HCT116 (cell line): ENCODE data around the gene FGF19. TPM values are rescaled to one million over a fixed set of nuclear protein-coding genes. Genes with fewer than 3 reads are reported as not detected.

Experiments used
- ATAC-seq: fragments of 200-7000 bp; cut with Tn5 transposase; 2 replicates; pipeline ENCODE4 v1.9.1; 2020; ENCODE audit warnings: mild to moderate bottlenecking, moderate library complexity
- BruUV-seq: library from RNA; stranded (reverse); fragments of 400-500 nt; replicated peaks from 2 replicates; lab custom pipeline; 2021; lab: Mats Ljungman, UMichigan
- CTCF ChIA-PET: fragments of 300-600 bp; sonication (Branson Sonifier 250); formaldehyde crosslinking; loops from one replicate; lab custom pipeline; 2021; ENCODE audit warnings: antibody characterized with exemption; lab: Charles Lee
- POLR2A ChIA-PET: fragments of 300-600, 350-600 bp; sonication (Branson Sonifier 250); formaldehyde crosslinking; loops from one replicate; lab custom pipeline; 2021; ENCODE audit warnings: antibody characterized with exemption; lab: Charles Lee
- RAD21 ChIA-PET, 2 experiments: fragments of 300-600 bp; sonication (Branson Sonifier 250); formaldehyde crosslinking; loops; one replicate each; lab custom pipeline; 2023; ENCODE audit warnings: low total read pairs in 2 of 2; ENCODE audit not compliant: uncharacterized antibody in 2 of 2, unreplicated experiment in 2 of 2, low non-redundant PET in 1 of 2; lab: Charles Lee
- DNase-seq: peaks from one replicate; pipeline ENCODE4 v3.0.0-alpha.2; 2010; ENCODE audit warnings: low read depth, low spot score
- H2AFZ ChIP-seq: fragments of 200-600 bp; shearing (Covaris generic), sonication (generic); 2 replicates; pipeline ENCODE4 v1.6.1; 2017; ENCODE audit warnings: low read depth, mixed run types, mixed read lengths, antibody characterized with exemption, low read length; ENCODE audit not compliant: poor library complexity, severe bottlenecking
- H3K27ac ChIP-seq: 2 replicates; pipeline ENCODE4 v1.5.1; 2012; ENCODE audit warnings: low read depth, low read length
- H3K27me3 ChIP-seq: fragments of 200-600 bp; sonication (generic); 2 replicates; pipeline ENCODE4 v1.6.1; 2016; ENCODE audit warnings: mixed run types, low read length, mixed read lengths; ENCODE audit not compliant: insufficient read depth
- H3K36me3 ChIP-seq, 2 experiments: fragments of 200-500 bp in 1 of 2; fragments of 200-600 bp in 1 of 2; sonication (Bioruptor generic) in 1 of 2; sonication (generic) in 1 of 2; 2 replicates each; pipeline versions ENCODE4 v1.5.1 to v1.6.1; 2014 to 2016; ENCODE audit warnings: low read length in 2 of 2, inconsistent platforms in 1 of 2, mixed read lengths in 1 of 2, mixed run types in 1 of 2; ENCODE audit not compliant: insufficient read depth in 2 of 2, control insufficient read depth in 1 of 2
- H3K4me1 ChIP-seq, 2 experiments: fragments of 200-600 bp in 1 of 2; sonication (generic) in 1 of 2; 2 replicates each; pipeline versions ENCODE4 v1.5.1 to v1.6.1; 2012 to 2017; ENCODE audit warnings: low read length in 2 of 2, inconsistent platforms in 1 of 2, mild to moderate bottlenecking in 1 of 2, mixed read lengths in 1 of 2, mixed run types in 1 of 2, moderate library complexity in 1 of 2; ENCODE audit not compliant: insufficient read depth in 2 of 2, control insufficient read depth in 1 of 2
- H3K4me2 ChIP-seq: fragments of 200-600 bp; sonication (generic); 2 replicates; pipeline ENCODE4 v1.6.1; 2017; ENCODE audit warnings: mixed run types, low read length, mixed read lengths
- H3K4me3 ChIP-seq, 2 experiments: fragments of 200-600 bp in 1 of 2; sonication (generic) in 1 of 2; replicated peaks in 1 of 2; 2 replicates each; pipeline ENCODE4 v1.5.1; 2011 to 2016; ENCODE audit warnings: low read length in 2 of 2, control low read depth in 1 of 2, low read depth in 1 of 2, mild to moderate bottlenecking in 1 of 2, mixed read lengths in 1 of 2, mixed run types in 1 of 2
- H3K79me2 ChIP-seq: fragments of 200-600 bp; sonication (generic); 2 replicates; pipeline ENCODE4 v1.6.1; 2017; ENCODE audit warnings: mild to moderate bottlenecking, mixed run types, low read length, moderate library complexity, mixed read lengths; ENCODE audit not compliant: insufficient read depth
- H3K9ac ChIP-seq: fragments of 200-600 bp; sonication (generic); 2 replicates; pipeline ENCODE4 v1.6.1; 2016; ENCODE audit warnings: low read length, mixed read lengths
- H3K9me2 ChIP-seq: fragments of 200-600 bp; sonication (generic), shearing (Covaris generic); 2 replicates; pipeline ENCODE4 v1.6.1; 2017; ENCODE audit warnings: mixed run types, mild to moderate bottlenecking, moderate library complexity; ENCODE audit not compliant: insufficient read depth
- H3K9me3 ChIP-seq, 2 experiments: fragments of 200-500 bp in 1 of 2; fragments of 200-600 bp in 1 of 2; sonication (Bioruptor generic) in 1 of 2; sonication (generic) in 1 of 2; 2 replicates each; pipeline ENCODE4 v1.6.1; 2014 to 2017; ENCODE audit warnings: low read length in 2 of 2, mixed read lengths in 2 of 2, inconsistent platforms in 1 of 2, low read depth in 1 of 2, mild to moderate bottlenecking in 1 of 2, mixed run types in 1 of 2, moderate library complexity in 1 of 2; ENCODE audit not compliant: control insufficient read depth in 1 of 2, insufficient read depth in 1 of 2
- H4K20me1 ChIP-seq: fragments of 200-600 bp; sonication (generic), shearing (Covaris generic); 2 replicates; pipeline ENCODE4 v1.6.1; 2017; ENCODE audit warnings: mixed run types, mild to moderate bottlenecking, moderate library complexity; ENCODE audit not compliant: insufficient read depth
- CBX3 ChIP-seq: IDR thresholded peaks from 2 replicates; pipeline ENCODE4 v1.6.1; 2012; ENCODE audit warnings: low read depth
- EZH2 ChIP-seq: fragments of 200-600 bp; sonication (generic); IDR thresholded peaks from 2 replicates; pipeline ENCODE4 v1.6.1; 2017; ENCODE audit warnings: antibody characterized with exemption, mixed run types
- FOSL1 ChIP-seq: IDR thresholded peaks from 2 replicates; pipeline ENCODE4 v1.6.1; 2012; ENCODE audit warnings: low read depth
- intact Hi-C: fragments of 100-400 bp; cut with micrococcal nuclease; formaldehyde crosslinking; loops from 2 replicates; pipeline ENCODE4 v1.10.0; 2022
- total RNA-seq: library from RNA; stranded (reverse); gene quantifications from one replicate; pipeline ENCODE4 v1.2.1, GENCODE V29; 2021; ENCODE audit not compliant: unreplicated experiment

Gene FGF19
- total RNA-seq, 1 experiment from 2014 or later, result 37.5 TPM

- RAD21 ChIA-PET, result no interaction called here
- no peak for DNase-seq
- intact Hi-C loops, result no loop called here
- Histone ChIP-seq H3K27me3 (no peaks in the 10 kb centered on the region), H3K4me3 (no peak overlapping the region), H3K79me2 (no peaks in the 10 kb centered on the region), H4K20me1 (no peaks in the 10 kb centered on the region), H2AFZ (peak overlapping the region; percentile 66), H3K36me3 (no peaks in the 10 kb centered on the region), H3K4me1 (peaks cover under 1 to 41% of the 10 kb centered on the region in 2 experiments; a peak in 3 of 4 replicates), H3K9ac (no peak overlapping the region), H3K9me2 (no peaks in the 10 kb centered on the region), H3K4me2 (no peak overlapping the region), H3K9me3 (peaks cover 0 to 7% of the 10 kb centered on the region in 2 experiments; a peak in 1 of 4 replicates), H3K27ac (no peak overlapping the region)
- BruUV-seq, result no TSS peak
- TF ChIP-seq FOSL1 (no peak), CBX3 (0 out of 2 replicates have a peak, but pooled peaks have one; percentile 28)
- POLR2A ChIA-PET, result no interaction called here
- no peak for ATAC-seq
- CTCF ChIA-PET, result interaction anchor here (1.4 kb wide), 1 partner anchor 39 kb away, joined by 5 read pairs; no protein-coding TSS in a partner anchor
These were observed 21.0 kb downstream of the FGF19 start for GRCh38 chr11:69682681-69683326.

GRCh38 chr11:69682221-69682620 is 21.6 kb downstream of the FGF19 start:
- ChIA-PET POLR2A (no interaction called here), CTCF (no interaction called here)
- peaks cover 0 to 7% of the 10 kb centered on the region in 2 experiments; a peak in 1 of 4 replicates for H3K9me3 ChIP-seq
- no peak overlapping the region for H2AFZ ChIP-seq
- BruUV-seq, result no TSS peak
- H3K4me1 ChIP-seq, result peaks cover 0 to 35% of the 10 kb centered on the region in 2 experiments; a peak in 2 of 4 replicates
- no peaks in the 10 kb centered on the region for H3K36me3 ChIP-seq
- no peaks in the 10 kb centered on the region for H4K20me1 ChIP-seq
- no peaks in the 10 kb centered on the region for H3K9me2 ChIP-seq
- H3K4me2 ChIP-seq, result no peak overlapping the region
- TF ChIP-seq CBX3, result 0 out of 2 replicates have a peak, but pooled peaks have one; percentile 13
- no peak for TF ChIP-seq EZH2
- TF ChIP-seq FOSL1, result peak; percentile 44; the same call in 1 of the 2 replicates
- TF ChIP-seq, all 23 proteins: peak for 2
- Histone ChIP-seq H3K27me3 (no peaks in the 10 kb centered on the region), H3K27ac (no peak overlapping the region), H3K79me2 (no peaks in the 10 kb centered on the region), H3K9ac (no peak overlapping the region), H3K4me3 (no peak overlapping the region)
- intact Hi-C loops, result no loop called here
- RAD21 ChIA-PET, result no interaction called here
- no peak for ATAC-seq
- no peak for DNase-seq
